ENCODE data around the gene SPRING1. TPM values are rescaled to one million over a fixed set of nuclear protein-coding genes. Genes with fewer than 3 reads are reported as not detected.

The SPRING1 gene
- polyA plus RNA-seq, 2 of the 4 experiments (the other 2 are of a cell fraction) = 11.2 to 17.4 TPM

DNA sequence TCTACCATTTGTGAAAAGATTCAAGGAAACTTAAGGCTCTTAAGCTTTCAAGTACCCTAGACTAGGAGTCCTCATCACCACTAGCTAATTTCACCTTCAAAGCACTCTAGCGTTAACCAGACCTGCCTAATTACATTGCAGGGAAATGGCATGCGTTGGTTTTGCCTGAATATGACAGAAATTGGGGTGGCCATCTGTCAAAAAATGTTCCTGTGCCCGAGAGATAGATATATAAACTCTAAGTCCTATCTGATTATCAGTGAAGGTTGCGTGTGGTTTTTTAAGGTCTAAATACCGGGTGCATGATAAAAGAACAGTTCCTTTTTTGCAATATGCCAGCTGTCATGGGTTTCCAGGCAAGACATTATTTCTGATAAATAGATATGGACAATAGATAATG is 48.3 kb downstream of the SPRING1 start:
- no peak overlapping the region for H3K4me2 ChIP-seq
- H3K4me3 ChIP-seq = no peak overlapping the region
- ChIA-PET CTCF (interaction anchor here (0.9 to 1.9 kb wide), 4 partner anchors 9 to 56 kb away, joined by 3 to 9 read pairs (median 4); no protein-coding TSS in a partner anchor), POLR2A (no interaction called here)
- no peak overlapping the region for H3K27ac ChIP-seq
- no peaks in the 10 kb centered on the region for H3K9me3 ChIP-seq
- ATAC-seq (no peak), FAIRE-seq (no peak), DNase-seq (ENCODE audit: low read depth in 1 of 2, low spot score in 1 of 2) (no peak)
- no peaks in the 10 kb centered on the region for H3K4me1 ChIP-seq
- TF ChIP-seq CHD4 (IDR thresholded peaks at IDR 0.05; ENCODE audit: borderline replicate concordance) = no peak
- no peak for TF ChIP-seq SREBF2 (IDR thresholded peaks at IDR 0.05)
- no peak for TF ChIP-seq MYC (IDR thresholded peaks at IDR 0.05; ENCODE audit: borderline replicate concordance, low read length)
- 68% methylated on average over 5 of the region's 5 CpGs for WGBS (ENCODE audit: missing lambda C conversion rate)

Small RNA genes within 50 kb of the gene (small RNA-seq; reads per million reads assigned to genes)
- gene RNU6-558P = 0 reads per million in 6 experiments

Other genes with a start within 250 kb of the SPRING1 start
- 2.8 and 6.7 TPM in 2 replicates for gene MAP1LC3B2, start 178.7 kb downstream of the SPRING1 start, polyA plus RNA-seq (2011; rRNA removed)
- 1.4 to 2.9 TPM (median 2.1 TPM) in 3 replicates for gene MAP1LC3B2, start 178.7 kb downstream of the SPRING1 start, polyA plus RNA-seq (2017; fragmentation: RNase III; extraction: RNeasy Plus Mini Kit Qiagen cat#74134 plus additional on column Dnase treatment)
- gene RNFT2, start 246 bp upstream of the SPRING1 start, polyA plus RNA-seq (2011; rRNA removed) = 7.2 and 10.5 TPM in 2 replicates
- 2.6 to 2.8 TPM (median 2.7 TPM) in 3 replicates for gene RNFT2, start 246 bp upstream of the SPRING1 start, polyA plus RNA-seq (2017; fragmentation: RNase III; extraction: RNeasy Plus Mini Kit Qiagen cat#74134 plus additional on column Dnase treatment)
- 0.34 and 0.40 TPM in 2 replicates for gene HRK, start 143.4 kb upstream of the SPRING1 start, polyA plus RNA-seq (2011; rRNA removed)
- gene HRK, start 143.4 kb upstream of the SPRING1 start, polyA plus RNA-seq (2017; fragmentation: RNase III; extraction: RNeasy Plus Mini Kit Qiagen cat#74134 plus additional on column Dnase treatment) = 0.13 to 0.14 TPM (median 0.13 TPM) in 3 replicates
- 15.7 and 16.8 TPM in 2 replicates for gene FBXW8, start 172.9 kb upstream of the SPRING1 start, polyA plus RNA-seq (2011; rRNA removed)
- gene FBXW8, start 172.9 kb upstream of the SPRING1 start, polyA plus RNA-seq (2017; fragmentation: RNase III; extraction: RNeasy Plus Mini Kit Qiagen cat#74134 plus additional on column Dnase treatment) = 8.3 to 11.0 TPM (median 9.8 TPM) in 3 replicates